CD14-positive monocyte (primary cell): ENCODE measurements around the gene GAGE12G. TPM values are rescaled to one million over a fixed set of nuclear protein-coding genes. Genes with fewer than 3 reads are reported as not detected.
"Not testable (repeated sequence)": the region's sequence is repeated elsewhere in the genome, so short reads cannot be mapped to it uniquely, and the experiment has no call there.

Experiments
- DNase-seq, 3 donors: peaks; one replicate each; pipeline ENCODE4 v3.0.0-alpha.2; 2011 to 2022
- H2AFZ ChIP-seq: 2 replicates; pipeline ENCODE4 v1.6.0; 2012; ENCODE audit warnings: mild to moderate bottlenecking, low read depth, low read length, inconsistent platforms; ENCODE audit not compliant: insufficient read depth, poor library complexity, severe bottlenecking
- H3K27ac ChIP-seq, 2 donors: 1 replicate in 1 of 2; 2 replicates in 1 of 2; pipeline ENCODE4 v1.5.1; 2012 to 2013; ENCODE audit warnings: low read length in 2 of 2, control low read depth in 1 of 2, inconsistent platforms in 1 of 2, low read depth in 1 of 2, mild to moderate bottlenecking in 1 of 2
- H3K27me3 ChIP-seq, 2 donors: one replicate each; pipeline versions ENCODE4 v1.6.0 to v1.6.1; 2011 to 2013; ENCODE audit warnings: low read length in 2 of 2; ENCODE audit not compliant: control insufficient read depth in 2 of 2, insufficient read depth in 2 of 2
- H3K36me3 ChIP-seq, 2 donors: replicated peaks in 1 of 2; 1 replicate in 1 of 2; 2 replicates in 1 of 2; pipeline versions ENCODE4 v1.5.1 to v1.6.1; 2012 to 2013; ENCODE audit warnings: low read length in 2 of 2, control low read depth in 1 of 2, inconsistent platforms in 1 of 2, mild to moderate bottlenecking in 1 of 2; ENCODE audit not compliant: insufficient read depth in 2 of 2, control insufficient read depth in 1 of 2
- H3K4me1 ChIP-seq, 2 donors: 1 replicate in 1 of 2; 2 replicates in 1 of 2; pipeline versions ENCODE4 v1.5.1 to v1.6.1; 2012 to 2013; ENCODE audit warnings: low read length in 2 of 2, control low read depth in 1 of 2, inconsistent platforms in 1 of 2, mild to moderate bottlenecking in 1 of 2, moderate library complexity in 1 of 2; ENCODE audit not compliant: insufficient read depth in 2 of 2, control insufficient read depth in 1 of 2
- H3K4me2 ChIP-seq: replicated peaks from 2 replicates; pipeline ENCODE3; 2012; ENCODE audit warnings: low read length, moderate library complexity, mild to moderate bottlenecking; ENCODE audit not compliant: poor library complexity, severe bottlenecking; ENCODE audit errors: extremely low read depth
- H3K4me3 ChIP-seq, 3 experiments: fragments of 200-600 bp in 1 of 3; sonication (generic) in 1 of 3; replicated peaks in 1 of 3; 1 replicate in 2 of 3; 2 replicates in 1 of 3; pipeline ENCODE4 v1.5.1; 2011 to 2013; ENCODE audit warnings: low read length in 3 of 3, mild to moderate bottlenecking in 3 of 3, control low read depth in 2 of 3, low read depth in 2 of 3, inconsistent platforms in 1 of 3, moderate library complexity in 1 of 3
- H3K79me2 ChIP-seq: 2 replicates; pipeline ENCODE4 v1.6.0; 2012; ENCODE audit warnings: mild to moderate bottlenecking, control low read depth, inconsistent platforms, low read length, moderate library complexity; ENCODE audit not compliant: insufficient read depth
- H3K9ac ChIP-seq: 2 replicates; pipeline ENCODE4 v1.6.0; 2017; ENCODE audit warnings: low read length, mild to moderate bottlenecking; ENCODE audit not compliant: insufficient read depth, poor library complexity, severe bottlenecking
- H3K9me3 ChIP-seq, 2 donors: replicated peaks in 1 of 2; 1 replicate in 1 of 2; 2 replicates in 1 of 2; pipeline versions ENCODE4 v1.5.1 to v1.6.1; 2012 to 2013; ENCODE audit warnings: low read length in 2 of 2, control low read depth in 1 of 2; ENCODE audit not compliant: control insufficient read depth in 1 of 2, insufficient read depth in 1 of 2
- H4K20me1 ChIP-seq: 2 replicates; pipeline ENCODE4 v1.6.0; 2012; ENCODE audit warnings: mild to moderate bottlenecking, low read length, control low read depth, moderate library complexity; ENCODE audit not compliant: insufficient read depth
- H3K27ac Mint-ChIP-seq, 7 donors: one replicate each; pipeline ENCODE4 v1.8.0; 2020; ENCODE audit warnings: mild to moderate bottlenecking in 7 of 7, mixed read lengths in 7 of 7, moderate library complexity in 6 of 7, inconsistent platforms in 2 of 7
- H3K27me3 Mint-ChIP-seq, 3 donors: one replicate each; pipeline ENCODE4 v1.8.0; 2021 to 2022; ENCODE audit warnings: low read depth in 3 of 3, mild to moderate bottlenecking in 3 of 3, mixed read lengths in 3 of 3, moderate library complexity in 3 of 3, inconsistent platforms in 1 of 3
- H3K36me3 Mint-ChIP-seq, 2 donors: one replicate each; pipeline ENCODE4 v1.8.0; 2020; ENCODE audit warnings: mixed read lengths in 2 of 2, inconsistent platforms in 1 of 2, mild to moderate bottlenecking in 1 of 2
- H3K4me1 Mint-ChIP-seq: one replicate; pipeline ENCODE4 v1.8.0; 2020; ENCODE audit warnings: mild to moderate bottlenecking, mixed read lengths
- H3K4me3 Mint-ChIP-seq, 2 donors: one replicate each; pipeline ENCODE4 v1.8.0; 2020; ENCODE audit warnings: mild to moderate bottlenecking in 2 of 2, mixed read lengths in 2 of 2, moderate library complexity in 1 of 2
- H3K9me3 Mint-ChIP-seq, 7 donors: one replicate each; pipeline ENCODE4 v1.8.0; 2020 to 2022; ENCODE audit warnings: mixed read lengths in 7 of 7, mild to moderate bottlenecking in 6 of 7, moderate library complexity in 6 of 7, inconsistent platforms in 2 of 7
- WGBS: methylation state at CpG from one replicate; pipeline ENCODE4 v1.1.5; 2013; ENCODE audit warnings: missing lambda C conversion rate; ENCODE audit not compliant: insufficient coverage; 5-methylcytosine and 5-hydroxymethylcytosine counted together
- intact Hi-C, 2 donors: fragments of 100-400 bp; cut with micrococcal nuclease; formaldehyde crosslinking; loops; one replicate each; pipeline versions ENCODE4 v1.15.0 to v1.15.1; 2023
- polyA plus RNA-seq, 3 donors: library from polyadenylated mRNA; depleted of rRNA in 1 of 3; unstranded in 2 of 3; stranded (reverse) in 1 of 3; fragments of 300-500 nt in 2 of 3; fragments of >200 nt in 1 of 3; fragmentation: Illumina TruSeq in 2 of 3; gene quantifications; 1 replicate in 2 of 3; 2 replicates in 1 of 3; pipeline ENCODE4 v1.2.3, GENCODE V29; 2012 to 2021

GAGE12G gene
- polyA plus RNA-seq, 3 donors: not detected

- H3K27ac Mint-ChIP-seq, H4K20me1 ChIP-seq, H3K4me1 Mint-ChIP-seq, H2AFZ ChIP-seq, H3K4me3 Mint-ChIP-seq, H3K27ac ChIP-seq, intact Hi-C loops, H3K9me3 ChIP-seq, H3K36me3 ChIP-seq, H3K27me3 ChIP-seq, H3K4me2 ChIP-seq, H3K4me3 ChIP-seq, H3K27me3 Mint-ChIP-seq, H3K4me1 ChIP-seq, H3K36me3 Mint-ChIP-seq, H3K79me2 ChIP-seq, DNase-seq, H3K9me3 Mint-ChIP-seq, H3K9ac ChIP-seq: not testable (repeated sequence)
- no CpG with 5 or more reads among the region's 16 CpGs for WGBS
Measured at GRCh38 chrX:49560542-49560941, 9.7 kb upstream of the GAGE12G start, which contains the start of gene GAGE12F. Gene GAGE12F (plus strand): TSS chrX:49560842. CDS start chrX:49561997, 1,155 bp downstream.

GRCh38 chrX:49568728-49569127, 1.5 kb upstream of the GAGE12G start:
- H3K27me3 Mint-ChIP-seq, DNase-seq, H3K4me3 ChIP-seq, H2AFZ ChIP-seq, H3K27me3 ChIP-seq, H3K4me2 ChIP-seq, H3K27ac Mint-ChIP-seq, H3K36me3 Mint-ChIP-seq, H3K36me3 ChIP-seq, H3K9me3 ChIP-seq, H4K20me1 ChIP-seq, H3K9ac ChIP-seq, H3K4me1 ChIP-seq, intact Hi-C loops, H3K27ac ChIP-seq, H3K9me3 Mint-ChIP-seq, H3K4me3 Mint-ChIP-seq, H3K4me1 Mint-ChIP-seq, H3K79me2 ChIP-seq: not testable (repeated sequence)
- no CpG with 5 or more reads among the region's 11 CpGs for WGBS

- intact Hi-C loops, H3K4me2 ChIP-seq, H3K27me3 Mint-ChIP-seq, H3K4me1 Mint-ChIP-seq, H3K27me3 ChIP-seq, H3K4me1 ChIP-seq, H3K9ac ChIP-seq, H3K9me3 Mint-ChIP-seq, DNase-seq, H3K27ac Mint-ChIP-seq, H3K36me3 Mint-ChIP-seq, H4K20me1 ChIP-seq, H3K79me2 ChIP-seq, H3K4me3 Mint-ChIP-seq, H2AFZ ChIP-seq, H3K27ac ChIP-seq, H3K9me3 ChIP-seq, H3K36me3 ChIP-seq, H3K4me3 ChIP-seq: not testable (repeated sequence)
- WGBS: no CpG with 5 or more reads among the region's 13 CpGs
Measured at GRCh38 chrX:49569152-49569551, 1.0 kb upstream of the GAGE12G start.

GRCh38 chrX:49579649-49580048, 9.4 kb downstream of the GAGE12G start, which contains the start of gene GAGE12H:
Gene GAGE12H (plus strand): TSS chrX:49579949. CDS start chrX:49581104, 1,155 bp downstream.
- H3K4me1 Mint-ChIP-seq, H3K4me1 ChIP-seq, H3K27ac Mint-ChIP-seq, H3K9ac ChIP-seq, H3K4me2 ChIP-seq, H2AFZ ChIP-seq, H3K79me2 ChIP-seq, H3K9me3 Mint-ChIP-seq, H3K4me3 ChIP-seq, intact Hi-C loops, H4K20me1 ChIP-seq, H3K4me3 Mint-ChIP-seq, H3K9me3 ChIP-seq, H3K36me3 ChIP-seq, DNase-seq, H3K27me3 ChIP-seq, H3K36me3 Mint-ChIP-seq, H3K27me3 Mint-ChIP-seq, H3K27ac ChIP-seq: not testable (repeated sequence)
- WGBS: no CpG with 5 or more reads among the region's 16 CpGs
